Activated naive CD4-positive, alpha-beta T cell treated with anti-CD3 and anti-CD28 coated beads, Interleukin-2, amount 50 U/mL, for 24 hours (primary cell): ENCODE results near the gene ASXL2.

Experiments used
- H3K27ac Mint-ChIP-seq: one replicate; pipeline ENCODE4 v1.8.0; 2021; ENCODE audit warnings: mild to moderate bottlenecking, mixed read lengths
- H3K27me3 Mint-ChIP-seq: one replicate; pipeline ENCODE4 v1.8.0; 2021; ENCODE audit warnings: mixed read lengths
- H3K36me3 Mint-ChIP-seq: one replicate; pipeline ENCODE4 v1.8.0; 2021; ENCODE audit warnings: mixed read lengths
- H3K4me1 Mint-ChIP-seq: one replicate; pipeline ENCODE4 v1.8.0; 2021; ENCODE audit warnings: mixed read lengths
- H3K4me3 Mint-ChIP-seq: one replicate; pipeline ENCODE4 v1.8.0; 2021; ENCODE audit warnings: mild to moderate bottlenecking, mixed read lengths
- H3K9me3 Mint-ChIP-seq: one replicate; pipeline ENCODE4 v1.8.0; 2021; ENCODE audit warnings: mixed read lengths

ASXL2 gene

DNA sequence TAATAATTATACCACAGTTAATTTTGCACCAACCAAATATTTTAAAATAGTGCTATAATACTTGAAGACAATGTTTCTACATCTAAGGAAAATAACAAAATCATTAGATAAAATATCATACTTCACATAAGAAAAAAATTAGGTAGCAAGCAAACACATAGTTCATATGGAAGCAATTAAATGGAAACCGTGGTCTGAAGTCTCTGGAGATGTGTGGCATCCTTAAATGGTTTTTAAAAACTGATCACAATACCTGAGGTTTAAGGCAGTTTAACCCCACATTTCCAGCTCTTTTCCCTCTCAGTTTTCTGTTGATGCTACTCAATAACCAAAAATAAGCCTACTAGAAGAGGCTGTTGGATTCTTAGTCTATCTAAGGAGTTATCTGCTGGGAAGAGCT lies 71.3 kb downstream of the ASXL2 start:
- H3K4me1 Mint-ChIP-seq = peaks cover 37% of the 10 kb centered on the region
- peaks cover 23% of the 10 kb centered on the region for H3K36me3 Mint-ChIP-seq
- H3K27me3 Mint-ChIP-seq = no peaks in the 10 kb centered on the region
- no peak overlapping the region for H3K27ac Mint-ChIP-seq
- H3K4me3 Mint-ChIP-seq = no peak overlapping the region
- H3K9me3 Mint-ChIP-seq = no peaks in the 10 kb centered on the region

DNA sequence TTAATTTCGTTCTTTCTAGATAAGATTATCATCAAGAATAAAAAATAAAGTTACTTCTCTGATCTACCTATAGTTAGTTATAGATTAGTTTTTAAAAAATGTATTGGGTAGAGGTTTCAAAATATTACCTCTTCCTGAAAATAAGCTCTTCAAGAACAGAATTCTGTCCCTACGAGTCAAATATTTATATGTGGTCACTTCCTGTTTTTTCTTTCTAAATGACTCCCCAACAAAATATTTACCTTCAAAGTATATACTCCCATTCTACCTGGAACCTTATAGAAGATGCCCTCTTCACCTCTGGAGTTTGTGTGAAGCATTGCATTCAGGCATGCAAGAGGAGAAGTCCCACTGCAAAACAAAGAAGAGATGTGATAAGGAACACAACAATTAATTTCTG lies 72.3 kb downstream of the ASXL2 start:
- no peaks in the 10 kb centered on the region for H3K9me3 Mint-ChIP-seq
- H3K4me3 Mint-ChIP-seq = no peak overlapping the region
- H3K4me1 Mint-ChIP-seq = peaks cover 42% of the 10 kb centered on the region
- H3K36me3 Mint-ChIP-seq = peaks cover 23% of the 10 kb centered on the region
- no peak overlapping the region for H3K27ac Mint-ChIP-seq
- no peaks in the 10 kb centered on the region for H3K27me3 Mint-ChIP-seq

DNA sequence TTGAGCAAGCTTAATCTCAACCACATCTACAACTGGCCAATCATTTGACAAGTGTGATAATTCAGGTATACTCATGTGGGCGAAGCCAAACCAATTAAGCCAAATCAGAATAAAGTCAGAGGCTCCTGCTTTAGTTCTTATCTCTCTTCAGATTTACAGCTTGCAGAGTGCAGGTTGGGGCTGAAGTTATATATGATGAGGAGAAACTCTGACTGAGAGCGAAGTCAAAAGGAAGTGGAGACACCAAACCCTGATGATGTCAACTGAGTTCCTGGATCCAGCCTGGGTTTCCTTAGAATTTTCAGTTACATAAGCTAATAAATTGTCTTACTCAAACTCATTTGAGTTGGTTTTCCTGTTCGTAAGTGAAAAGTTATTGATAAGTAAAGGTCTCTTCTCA lies 73.9 kb downstream of the ASXL2 start:
- peaks cover 20% of the 10 kb centered on the region for H3K36me3 Mint-ChIP-seq
- H3K4me3 Mint-ChIP-seq = no peak overlapping the region
- H3K27me3 Mint-ChIP-seq = no peaks in the 10 kb centered on the region
- H3K27ac Mint-ChIP-seq = no peak overlapping the region
- no peaks in the 10 kb centered on the region for H3K9me3 Mint-ChIP-seq
- peaks cover 35% of the 10 kb centered on the region for H3K4me1 Mint-ChIP-seq

DNA sequence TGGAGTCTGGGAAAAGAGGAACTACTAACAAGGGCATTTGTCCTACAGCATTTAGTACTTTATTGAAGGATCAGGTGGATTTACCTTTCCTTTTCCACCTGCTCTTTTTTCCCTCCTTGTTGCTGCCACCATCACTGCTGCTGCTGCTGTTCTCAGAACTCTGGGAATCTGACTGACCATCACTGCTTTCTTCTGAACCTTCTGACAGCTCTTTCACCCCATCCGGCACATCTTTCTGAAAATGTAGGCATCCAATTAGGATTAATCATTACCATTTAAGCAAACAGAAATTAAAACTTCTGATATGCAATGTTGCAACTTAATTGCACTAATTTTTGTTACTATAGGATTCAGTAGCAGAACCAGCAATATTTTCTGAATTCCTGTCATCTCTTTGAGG lies 79.0 kb downstream of the ASXL2 start:
- H3K27ac Mint-ChIP-seq = peak overlapping the region; percentile 47
- no peaks in the 10 kb centered on the region for H3K9me3 Mint-ChIP-seq
- H3K4me1 Mint-ChIP-seq = peaks cover 65% of the 10 kb centered on the region
- no peak overlapping the region for H3K4me3 Mint-ChIP-seq
- H3K27me3 Mint-ChIP-seq = no peaks in the 10 kb centered on the region
- peaks cover 28% of the 10 kb centered on the region for H3K36me3 Mint-ChIP-seq

DNA sequence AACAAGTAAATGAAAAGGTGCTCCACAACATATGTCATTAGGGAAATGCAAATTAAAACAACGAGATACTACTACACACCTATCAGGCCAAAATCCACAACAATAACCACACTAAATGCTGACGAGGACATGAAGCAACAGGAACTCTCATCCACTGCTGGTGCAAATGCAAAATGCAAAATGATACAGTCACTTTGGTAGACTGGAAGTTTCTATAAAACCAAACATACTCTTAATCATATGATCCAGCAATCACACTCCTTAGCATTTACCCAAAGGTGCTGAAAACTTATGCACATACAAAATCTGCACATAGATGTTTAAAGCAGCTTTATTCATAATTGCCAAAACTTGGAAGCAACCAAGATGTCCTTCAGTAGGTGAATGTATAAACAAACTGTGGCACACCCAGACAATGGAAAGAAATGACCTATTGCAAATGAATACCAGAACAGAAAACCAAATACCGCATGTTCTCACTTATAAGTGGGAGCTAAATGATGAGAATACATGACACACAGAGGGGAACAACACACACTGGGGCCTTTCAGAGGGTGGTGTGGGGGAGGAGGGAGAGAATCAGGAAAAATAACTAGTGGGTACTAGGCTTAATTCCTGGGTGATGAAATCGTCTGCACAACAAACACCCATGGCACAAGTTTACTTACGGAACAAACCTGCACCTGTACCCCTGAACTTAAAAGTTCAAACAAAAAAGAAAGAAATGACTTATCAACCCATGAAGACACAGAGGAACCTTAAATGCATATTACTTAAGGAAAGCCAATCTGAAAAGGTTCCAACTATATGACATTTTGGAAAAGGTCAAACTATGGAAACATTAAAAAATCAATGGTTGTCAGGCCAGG lies 80.4 kb downstream of the ASXL2 start:
- peak overlapping the region; percentile 60 for H3K4me3 Mint-ChIP-seq

DNA sequence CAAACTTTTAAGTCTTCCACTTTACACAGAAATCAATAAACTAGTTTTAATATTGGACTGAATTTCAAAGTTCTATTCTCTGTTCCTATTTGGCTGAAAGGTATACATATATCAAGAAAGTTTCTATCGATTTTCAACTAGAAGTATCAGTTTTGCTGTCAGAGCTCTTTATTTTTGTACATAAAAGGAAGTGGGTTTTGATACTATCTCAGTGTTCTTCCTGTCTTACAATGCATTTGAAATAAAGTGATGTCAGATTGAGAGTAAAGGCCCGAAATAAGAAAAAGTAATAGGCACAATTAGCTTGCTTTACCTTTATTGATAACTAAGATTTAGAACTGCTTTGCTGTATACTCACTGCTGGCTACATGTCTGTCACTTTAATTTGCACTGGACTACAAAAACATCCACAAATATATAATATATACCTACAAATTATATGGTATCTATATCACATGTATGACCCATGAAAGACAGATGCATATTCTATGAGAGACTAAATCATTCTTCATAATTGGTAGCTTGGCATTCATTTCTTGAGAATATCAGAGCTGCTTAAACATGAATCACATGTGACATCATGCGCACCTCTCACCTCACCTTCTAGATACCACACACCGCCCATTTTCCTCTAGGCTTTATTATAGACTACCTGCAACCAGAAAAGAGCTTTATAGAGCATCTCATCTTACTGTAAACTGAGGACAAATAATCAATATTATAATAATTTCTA lies 83.6 kb downstream of the ASXL2 start:
- H3K4me1 Mint-ChIP-seq = peaks cover 89% of the 10 kb centered on the region
- peak overlapping the region; percentile 79 for H3K27ac Mint-ChIP-seq
- no peaks in the 10 kb centered on the region for H3K9me3 Mint-ChIP-seq
- peaks cover 31% of the 10 kb centered on the region for H3K36me3 Mint-ChIP-seq
- H3K4me3 Mint-ChIP-seq = peak overlapping the region; percentile 85
- no peaks in the 10 kb centered on the region for H3K27me3 Mint-ChIP-seq

More for the DNA sequence above, 80.4 kb downstream of the ASXL2 start:
- H3K36me3 Mint-ChIP-seq = peaks cover 26% of the 10 kb centered on the region
- H3K27me3 Mint-ChIP-seq = no peaks in the 10 kb centered on the region
- no peaks in the 10 kb centered on the region for H3K9me3 Mint-ChIP-seq
- peak overlapping the region; percentile 96 for H3K27ac Mint-ChIP-seq
- peaks cover 78% of the 10 kb centered on the region for H3K4me1 Mint-ChIP-seq

DNA sequence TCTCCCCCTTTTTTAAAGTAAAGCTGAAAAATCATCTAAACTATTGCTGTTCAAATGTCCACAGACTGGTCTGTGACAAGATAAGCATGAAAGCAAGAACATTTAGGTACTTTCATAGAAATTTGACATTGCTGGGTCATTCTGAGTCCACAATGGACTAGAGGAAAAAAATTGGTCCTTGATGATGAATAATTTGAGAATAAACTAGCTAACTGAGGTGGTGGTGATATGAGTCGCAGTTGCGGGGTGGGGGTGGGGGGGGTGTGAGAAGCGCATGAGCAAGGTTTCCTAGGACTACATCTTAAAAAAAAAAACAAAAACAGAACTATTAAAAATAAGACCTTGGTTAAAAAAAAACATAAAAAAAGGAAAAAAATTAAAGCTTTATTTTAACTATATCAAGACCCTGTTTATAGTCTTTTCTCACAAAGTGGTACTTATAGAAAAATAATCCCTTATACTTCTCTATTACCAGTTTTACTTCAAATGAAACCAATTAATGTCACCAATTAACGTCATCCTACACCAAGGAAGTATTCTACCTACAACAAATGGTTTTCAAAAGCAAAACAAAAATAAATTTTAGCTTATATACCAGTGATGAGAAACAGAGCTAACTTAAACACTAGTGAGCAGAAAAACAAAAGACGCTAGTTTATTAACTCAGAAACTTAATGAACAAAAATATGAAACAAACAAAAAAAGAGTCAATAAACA lies 88.1 kb downstream of the ASXL2 start:
- Mint-ChIP-seq H3K27ac (no peak overlapping the region), H3K9me3 (no peaks in the 10 kb centered on the region), H3K4me1 (peaks cover 70% of the 10 kb centered on the region), H3K36me3 (peaks cover 16% of the 10 kb centered on the region), H3K4me3 (no peak overlapping the region), H3K27me3 (no peaks in the 10 kb centered on the region)

DNA sequence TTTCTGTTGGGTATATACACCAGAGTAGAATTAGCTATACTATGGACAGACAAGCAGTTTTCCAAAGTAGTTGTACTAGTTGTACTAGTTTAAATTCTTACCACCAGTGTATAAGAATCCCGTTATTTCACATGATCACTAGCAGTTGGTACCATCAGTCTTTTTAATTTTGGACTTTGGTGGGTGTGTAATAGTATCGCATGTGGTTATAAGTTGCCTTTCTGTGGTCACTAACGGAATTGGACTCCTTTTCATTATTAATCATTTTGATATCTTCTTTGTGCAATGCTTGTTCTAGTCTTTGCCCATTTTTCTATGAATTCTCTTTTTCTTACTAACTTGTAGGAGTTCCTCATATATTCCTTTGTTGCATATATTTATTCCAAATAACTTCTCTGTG lies 89.8 kb downstream of the ASXL2 start:
- H3K4me3 Mint-ChIP-seq = no peak overlapping the region
- no peaks in the 10 kb centered on the region for H3K27me3 Mint-ChIP-seq

DNA sequence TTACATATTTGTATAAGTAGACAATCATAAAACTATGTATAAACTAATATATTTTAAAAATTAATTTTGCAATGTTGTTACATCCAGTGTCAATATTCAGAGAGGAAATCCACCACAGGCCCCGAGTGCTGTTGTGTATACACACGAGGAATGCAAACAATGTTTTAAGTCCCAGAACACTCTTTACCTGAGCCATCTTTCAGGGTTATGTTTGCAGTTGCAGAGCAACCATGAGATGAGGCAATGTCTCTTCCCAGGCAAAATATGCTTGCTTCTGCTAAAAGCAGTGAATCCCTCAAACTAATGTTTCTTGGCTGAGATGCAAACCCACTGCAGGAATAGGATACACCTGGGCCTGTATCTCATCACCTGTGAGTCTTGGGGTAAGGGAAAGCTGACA lies 91.3 kb downstream of the ASXL2 start:
- Mint-ChIP-seq H3K27ac (no peak overlapping the region), H3K36me3 (peaks cover 18% of the 10 kb centered on the region), H3K9me3 (no peaks in the 10 kb centered on the region), H3K4me1 (peaks cover 45% of the 10 kb centered on the region), H3K4me3 (no peak overlapping the region), H3K27me3 (no peaks in the 10 kb centered on the region)

More for the DNA sequence above, 89.8 kb downstream of the ASXL2 start:
- Mint-ChIP-seq H3K9me3 (no peaks in the 10 kb centered on the region), H3K36me3 (peaks cover 19% of the 10 kb centered on the region), H3K4me1 (peaks cover 52% of the 10 kb centered on the region), H3K27ac (no peak overlapping the region)

DNA sequence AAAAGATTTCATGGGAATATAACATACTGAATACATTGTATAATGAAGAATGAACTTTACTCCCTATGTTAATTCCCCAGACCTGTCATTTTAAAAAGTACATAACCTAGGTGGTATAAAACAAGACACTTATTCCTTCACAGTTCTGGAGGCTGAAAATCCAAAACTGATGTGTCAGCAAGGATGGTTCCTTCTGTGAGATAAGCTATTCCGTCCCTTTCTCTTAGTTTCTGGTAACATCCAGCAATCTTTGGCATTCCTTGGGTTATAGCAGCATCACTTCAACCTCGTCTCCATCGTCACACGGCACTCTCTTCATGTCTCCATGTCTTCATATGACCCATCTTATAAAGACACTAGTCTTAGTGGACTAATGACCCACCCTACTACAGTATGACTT lies 93.9 kb downstream of the ASXL2 start:
- H3K4me3 Mint-ChIP-seq = no peak overlapping the region
- H3K9me3 Mint-ChIP-seq = no peaks in the 10 kb centered on the region
- no peaks in the 10 kb centered on the region for H3K27me3 Mint-ChIP-seq
- H3K27ac Mint-ChIP-seq = no peak overlapping the region
- H3K4me1 Mint-ChIP-seq = peaks cover 22% of the 10 kb centered on the region
- peaks cover 11% of the 10 kb centered on the region for H3K36me3 Mint-ChIP-seq

DNA sequence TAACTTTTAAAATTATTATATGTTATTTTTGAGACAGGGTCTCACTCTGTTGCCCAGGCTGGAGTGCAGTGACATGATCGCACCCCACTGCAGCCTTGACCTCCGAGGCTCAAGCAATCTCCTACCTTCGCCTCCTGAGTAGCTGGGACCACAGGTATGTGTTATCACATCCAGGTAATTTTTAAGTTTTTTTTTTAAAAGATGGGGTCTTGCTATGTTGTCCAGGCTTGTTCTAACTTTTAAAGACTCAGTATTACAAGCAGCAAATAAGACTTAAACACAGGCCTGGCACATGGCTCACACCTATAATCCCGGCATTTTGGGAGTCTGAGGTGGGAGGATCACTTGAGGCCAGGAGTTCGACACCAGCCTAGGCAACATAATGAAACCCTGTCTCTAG lies 101.2 kb downstream of the ASXL2 start:
- Mint-ChIP-seq H3K27me3 (no peaks in the 10 kb centered on the region), H3K9me3 (no peaks in the 10 kb centered on the region), H3K36me3 (peaks cover 12% of the 10 kb centered on the region), H3K4me1 (peaks cover 11% of the 10 kb centered on the region), H3K27ac (no peak overlapping the region), H3K4me3 (no peak overlapping the region)

DNA sequence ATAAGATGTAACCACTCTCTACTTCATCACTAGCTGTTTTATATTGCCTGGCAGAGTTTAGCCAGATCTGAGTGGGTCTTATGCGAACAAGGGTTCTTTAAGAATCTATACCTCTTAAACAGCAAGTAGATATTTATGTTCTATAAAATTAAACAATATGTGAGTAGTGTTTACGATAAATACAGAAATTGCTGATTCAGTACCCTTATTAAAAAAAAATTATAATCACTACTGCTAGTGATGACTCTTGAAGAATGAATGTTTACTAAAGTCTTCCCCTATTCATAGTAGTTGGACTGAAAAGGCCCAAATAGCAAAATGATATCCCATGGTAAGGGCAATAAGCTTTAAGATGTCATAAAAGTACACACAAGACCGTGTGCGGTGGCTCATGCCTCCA lies 106.2 kb downstream of the ASXL2 start:
- Mint-ChIP-seq H3K36me3 (peaks cover 26% of the 10 kb centered on the region), H3K27me3 (no peaks in the 10 kb centered on the region), H3K4me1 (peaks cover 16% of the 10 kb centered on the region), H3K27ac (no peak overlapping the region), H3K9me3 (no peaks in the 10 kb centered on the region), H3K4me3 (no peak overlapping the region)

DNA sequence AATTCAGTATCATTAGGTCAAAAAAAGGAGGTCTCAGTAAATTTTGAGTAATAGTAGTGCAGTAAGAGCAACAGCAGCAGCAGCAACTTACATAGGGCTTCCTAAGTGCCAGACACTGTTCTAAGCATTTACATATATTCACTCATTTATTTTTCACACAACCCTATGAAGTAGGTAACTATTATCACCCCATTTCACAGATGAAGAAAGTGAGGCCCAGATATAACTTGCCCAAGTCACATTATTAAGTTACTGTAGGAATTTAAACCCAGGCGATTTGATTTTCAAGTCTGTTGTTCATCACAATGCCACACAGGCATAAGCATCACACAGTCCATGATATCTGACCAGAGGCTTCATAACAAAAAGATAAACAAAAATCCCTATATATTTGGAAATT lies 114.7 kb downstream of the ASXL2 start:
- H3K9me3 Mint-ChIP-seq = no peaks in the 10 kb centered on the region
- peaks cover 35% of the 10 kb centered on the region for H3K4me1 Mint-ChIP-seq
- no peaks in the 10 kb centered on the region for H3K27me3 Mint-ChIP-seq
- no peak overlapping the region for H3K27ac Mint-ChIP-seq
- no peak overlapping the region for H3K4me3 Mint-ChIP-seq
- peaks cover 30% of the 10 kb centered on the region for H3K36me3 Mint-ChIP-seq

DNA sequence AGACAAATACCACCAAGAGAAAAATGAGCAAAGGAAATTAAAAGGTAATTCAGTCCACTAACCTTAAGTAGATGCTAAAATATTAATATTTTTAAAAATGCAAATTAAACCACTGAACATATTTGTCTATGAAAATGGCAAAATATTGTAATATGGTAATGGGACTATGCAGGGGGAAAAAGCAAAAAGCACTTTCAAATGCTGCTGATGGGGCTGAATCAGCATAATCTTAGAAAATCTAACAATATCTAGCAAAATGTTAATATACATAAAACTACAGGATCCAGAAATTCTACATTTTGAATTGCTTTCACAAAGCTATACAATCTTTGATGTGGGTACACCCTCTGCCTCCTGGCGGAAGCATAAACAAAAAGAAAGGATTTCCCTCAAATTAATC lies 118.0 kb downstream of the ASXL2 start:
- no peaks in the 10 kb centered on the region for H3K27me3 Mint-ChIP-seq
- no peak overlapping the region for H3K4me3 Mint-ChIP-seq
- peaks cover 19% of the 10 kb centered on the region for H3K36me3 Mint-ChIP-seq
- no peak overlapping the region for H3K27ac Mint-ChIP-seq
- no peaks in the 10 kb centered on the region for H3K9me3 Mint-ChIP-seq
- peaks cover 13% of the 10 kb centered on the region for H3K4me1 Mint-ChIP-seq

DNA sequence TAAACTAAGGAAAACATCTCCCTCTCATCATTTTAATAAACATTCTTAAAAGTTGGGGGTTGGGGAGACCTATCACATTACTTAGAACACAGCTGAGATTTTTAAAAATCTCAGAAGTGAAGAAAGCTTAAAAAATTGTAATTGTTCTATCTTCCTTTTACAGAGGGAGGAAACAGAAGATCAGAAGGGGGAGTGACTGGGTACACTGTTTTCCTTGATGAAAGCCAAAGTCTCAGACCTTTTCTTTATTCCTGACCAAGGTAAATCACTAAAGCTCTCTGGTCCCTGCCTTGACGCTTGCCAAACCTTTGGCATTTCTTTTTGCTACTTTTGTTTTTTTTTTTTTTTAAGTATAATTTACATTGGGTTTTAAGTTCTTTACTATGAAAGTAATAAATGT lies 119.9 kb downstream of the ASXL2 start:
- Mint-ChIP-seq H3K36me3 (peaks cover 25% of the 10 kb centered on the region), H3K4me1 (peaks cover 19% of the 10 kb centered on the region), H3K27ac (no peak overlapping the region), H3K27me3 (no peaks in the 10 kb centered on the region), H3K9me3 (no peaks in the 10 kb centered on the region), H3K4me3 (no peak overlapping the region)

DNA sequence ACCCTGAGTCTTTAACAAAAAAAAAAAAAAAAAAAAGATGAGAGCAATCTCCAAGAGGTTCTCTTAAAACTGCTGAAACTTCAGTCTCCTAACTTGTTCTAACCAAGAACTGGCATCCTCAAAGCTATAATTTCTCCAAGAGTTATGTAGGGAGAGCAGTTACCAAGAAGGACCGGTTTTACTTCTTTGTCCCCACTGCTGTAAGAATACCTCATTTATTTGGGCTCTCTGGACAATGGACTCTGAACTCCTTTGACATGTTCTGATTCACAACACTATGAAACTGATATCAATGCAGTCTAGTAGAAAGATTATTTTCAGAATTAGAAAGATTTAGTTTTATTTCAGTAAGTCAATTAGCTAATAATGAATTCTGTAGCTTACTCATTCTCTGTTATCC lies 120.4 kb downstream of the ASXL2 start:
- peaks cover 23% of the 10 kb centered on the region for H3K36me3 Mint-ChIP-seq

More for the DNA sequence above, 120.4 kb downstream of the ASXL2 start:
- Mint-ChIP-seq H3K9me3 (no peaks in the 10 kb centered on the region), H3K27me3 (no peaks in the 10 kb centered on the region), H3K4me3 (no peak overlapping the region), H3K4me1 (peaks cover 18% of the 10 kb centered on the region), H3K27ac (no peak overlapping the region)
